NCI-H1694 treated with DMSO at 0.1 percent for 48 hours (cell line): ENCODE data around the gene NR5A2.

Experiments used
- DNase-seq: peaks from one replicate; lab custom pipeline; 2025; lab: John Stamatoyannopoulos, UW

The NR5A2 gene

DNA sequence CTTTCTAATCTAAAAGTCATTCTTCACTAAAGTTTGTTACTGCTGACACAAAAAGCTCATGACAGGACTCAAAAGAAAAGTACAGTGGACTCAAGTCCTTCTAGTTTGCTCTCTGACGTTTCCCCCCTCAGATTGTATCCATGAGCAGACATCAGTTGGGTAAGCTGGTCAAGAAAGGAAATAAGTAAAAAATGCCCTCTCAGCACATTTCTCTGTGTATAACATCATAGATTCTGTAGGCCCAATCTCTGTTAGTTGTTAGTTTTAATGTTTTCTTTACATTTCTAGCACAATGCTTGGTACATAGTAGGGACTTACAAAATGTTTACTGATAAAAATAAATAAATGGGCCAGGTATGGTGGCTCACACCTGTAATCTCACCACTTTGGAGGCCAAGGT lies 96.8 kb downstream of the NR5A2 start:
- no peak for DNase-seq

DNA sequence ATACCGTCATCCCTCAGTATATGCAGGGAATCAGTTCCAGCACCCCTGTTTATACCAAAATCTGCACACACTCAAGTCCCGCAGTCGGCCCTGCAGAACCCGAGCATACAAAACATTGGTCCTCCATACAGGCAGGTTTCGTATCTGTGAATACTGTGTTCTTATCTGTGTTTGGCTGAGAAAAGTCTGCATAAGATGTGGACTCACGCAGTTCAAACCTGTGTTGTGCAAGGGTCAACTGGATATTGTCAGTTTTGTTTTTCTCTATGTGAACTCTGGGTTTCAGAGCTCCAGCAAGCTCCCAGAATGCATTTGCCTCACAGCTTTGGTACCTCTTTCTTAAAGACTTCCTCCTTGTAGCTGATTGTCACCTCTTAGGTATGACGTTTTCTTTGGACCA lies 100.6 kb downstream of the NR5A2 start:
- DNase-seq, result no peak

DNA sequence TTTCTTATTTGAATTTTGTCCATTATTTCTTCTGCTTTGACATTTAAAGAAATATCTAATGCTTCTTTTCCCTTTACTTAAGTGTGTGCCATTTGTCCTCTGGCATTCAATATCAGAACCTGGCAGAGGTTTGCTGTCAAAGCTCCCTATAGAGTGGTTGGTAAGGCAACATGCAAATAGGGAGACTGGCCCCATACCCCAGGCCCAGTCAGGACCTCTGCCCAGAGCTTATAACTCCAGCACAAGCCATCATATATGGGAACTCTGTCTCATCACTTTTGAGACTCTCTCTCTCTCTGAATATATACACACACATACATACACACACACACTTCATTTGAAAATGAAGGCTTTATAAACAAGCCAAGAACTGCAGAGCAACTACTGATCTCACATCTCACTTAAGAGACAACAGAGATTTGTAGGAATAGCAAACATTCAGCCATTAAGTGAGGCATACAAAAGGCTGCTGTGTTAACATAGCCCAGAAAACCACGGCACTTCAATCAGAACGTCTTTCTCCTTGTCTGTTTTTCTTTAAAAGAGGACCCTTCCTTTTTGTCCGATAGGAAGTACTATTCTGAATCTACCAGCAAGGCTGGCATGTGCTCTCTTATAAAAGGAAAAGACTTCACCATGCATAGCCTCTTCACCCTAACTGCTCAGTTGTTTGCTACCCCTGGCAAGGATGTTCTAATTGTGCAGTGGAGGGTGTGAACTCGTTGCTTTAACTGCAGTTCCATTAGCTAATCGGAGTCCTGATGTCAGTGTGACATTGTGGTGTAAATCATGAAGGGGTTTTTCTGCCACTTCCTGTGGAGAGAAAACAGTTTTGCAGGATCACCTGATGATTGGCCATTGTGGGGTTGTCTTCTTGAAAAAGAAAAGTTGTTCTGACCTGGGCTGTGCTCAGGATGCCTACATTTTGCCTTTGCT lies 101.7 kb downstream of the NR5A2 start:
- no peak for DNase-seq

DNA sequence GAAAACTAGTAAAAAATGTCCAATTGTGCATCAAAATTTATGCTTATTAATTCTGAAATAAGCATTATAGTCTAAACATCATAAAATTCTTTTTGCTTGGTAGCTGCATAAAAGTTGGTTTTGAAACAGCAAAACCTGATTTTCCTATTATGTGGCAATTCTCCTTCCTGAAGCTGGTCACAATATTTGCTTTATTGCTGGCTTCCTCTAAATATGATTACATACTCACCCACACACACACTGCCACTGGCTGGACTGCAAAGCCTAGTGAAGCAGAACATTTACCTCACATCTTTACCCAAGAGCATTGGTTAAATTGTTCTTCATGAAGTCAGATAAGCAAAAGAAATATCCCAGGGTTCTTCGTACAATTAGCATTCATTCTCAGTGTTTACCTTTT lies 103.0 kb downstream of the NR5A2 start:
- DNase-seq, result no peak

DNA sequence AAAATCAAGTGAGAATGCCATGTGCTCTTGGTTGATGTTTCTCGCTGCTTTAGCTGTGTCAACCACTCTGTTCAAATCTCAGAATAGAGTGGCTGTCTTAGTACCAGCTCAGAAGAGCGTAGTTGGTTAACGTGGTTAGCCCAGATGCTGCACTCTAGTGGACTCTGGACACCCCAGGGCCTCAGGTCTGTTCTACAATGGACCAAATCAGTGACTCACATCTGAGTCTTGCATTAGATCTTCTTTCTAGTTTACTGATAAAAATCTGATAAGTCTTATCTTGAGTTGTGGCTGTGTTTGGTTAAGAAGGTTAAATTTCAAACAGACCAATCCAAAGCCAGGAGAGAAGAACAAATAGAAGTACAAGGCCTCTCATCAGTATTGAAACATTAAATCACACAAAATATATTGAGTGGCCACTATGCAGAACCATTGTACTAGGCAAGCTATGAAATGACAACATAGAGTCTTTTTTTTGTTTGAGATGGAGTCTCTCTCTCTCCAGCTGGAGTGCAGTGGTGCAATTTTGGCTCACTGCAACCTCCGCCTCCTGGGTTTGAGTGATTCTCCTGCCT lies 104.1 kb downstream of the NR5A2 start:
- no peak for DNase-seq

DNA sequence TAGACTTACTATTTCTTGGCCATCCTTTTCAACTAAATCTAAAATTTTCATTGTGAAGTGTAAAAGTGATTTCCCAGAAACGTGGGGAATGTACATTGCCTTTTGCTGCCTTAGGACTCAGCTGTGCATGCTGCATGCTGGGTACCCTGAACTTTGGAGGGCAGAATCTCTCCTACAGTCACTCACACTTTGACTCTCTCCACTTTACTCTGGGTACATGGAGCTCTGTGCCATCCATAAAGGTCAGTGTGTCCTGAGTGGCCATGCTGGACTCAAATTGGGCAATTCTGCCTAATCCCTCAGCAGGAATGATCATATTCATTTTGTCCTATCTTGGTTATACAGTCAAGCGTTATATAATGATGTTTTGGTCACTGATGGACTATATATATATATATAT lies 105.6 kb downstream of the NR5A2 start:
- no peak for DNase-seq

DNA sequence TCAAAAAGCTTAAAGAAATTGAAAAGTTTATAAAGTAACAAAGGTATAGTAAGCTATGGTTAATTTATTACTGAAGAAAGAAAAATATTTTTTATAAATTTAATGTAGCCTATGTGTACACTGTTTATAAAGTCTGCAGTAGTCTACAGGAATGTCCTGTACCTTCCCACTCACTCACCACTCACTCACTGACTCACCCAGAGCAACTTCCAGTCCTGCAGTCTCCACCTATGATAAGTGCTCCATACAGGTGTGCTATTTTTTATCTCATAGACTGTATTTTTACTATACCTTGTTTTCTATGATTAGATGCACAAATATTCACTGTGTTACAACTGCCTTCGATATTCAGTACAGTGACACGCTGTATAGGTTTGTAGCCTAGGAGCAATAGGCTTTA lies 106.6 kb downstream of the NR5A2 start:
- DNase-seq, result no peak

DNA sequence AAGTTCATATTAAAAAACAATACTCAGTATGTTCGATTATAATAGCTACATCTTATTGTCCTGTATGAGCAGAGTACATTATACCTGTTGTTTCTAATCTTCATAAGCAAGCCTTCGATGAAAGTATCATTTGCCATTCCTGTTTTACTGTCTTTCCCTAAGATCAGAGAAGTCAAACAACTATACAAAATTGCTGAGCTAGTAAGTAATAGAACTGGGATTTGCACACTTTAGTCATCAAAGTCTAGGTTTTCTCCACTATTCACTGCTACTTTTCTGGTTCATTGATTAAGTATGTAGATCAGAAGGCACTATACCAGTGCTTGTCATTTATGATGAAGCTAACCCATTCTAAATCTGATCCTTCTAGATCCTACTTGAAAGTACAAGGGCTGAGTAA lies 108.9 kb downstream of the NR5A2 start:
- no peak for DNase-seq

DNA sequence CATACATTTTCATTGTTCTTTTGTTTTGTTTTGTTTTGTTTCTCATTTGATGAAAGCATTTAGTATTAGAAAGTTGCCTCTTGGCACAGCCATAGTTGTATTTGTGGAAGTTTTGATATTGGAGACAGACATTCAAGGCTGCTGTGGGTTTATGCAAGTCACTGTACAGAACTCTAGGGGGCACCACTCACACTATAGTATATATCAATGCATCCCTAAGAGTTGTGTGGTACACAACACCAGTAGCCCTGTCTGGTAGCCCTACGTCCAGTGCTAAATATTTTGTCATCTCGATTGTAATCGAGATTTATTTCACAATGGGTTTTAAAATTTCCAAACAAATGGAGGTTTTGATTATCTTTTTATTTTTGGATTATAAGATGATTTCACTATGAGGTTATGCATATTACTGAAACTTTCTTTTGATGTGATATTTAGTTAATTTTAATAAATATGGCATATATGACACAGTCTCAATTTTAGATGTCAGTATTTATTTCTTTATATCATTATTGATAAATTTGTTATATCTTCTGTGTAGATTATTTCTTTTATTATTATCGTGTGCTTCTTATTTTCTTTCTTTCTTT lies 112.2 kb downstream of the NR5A2 start:
- DNase-seq, result peak; percentile 78

DNA sequence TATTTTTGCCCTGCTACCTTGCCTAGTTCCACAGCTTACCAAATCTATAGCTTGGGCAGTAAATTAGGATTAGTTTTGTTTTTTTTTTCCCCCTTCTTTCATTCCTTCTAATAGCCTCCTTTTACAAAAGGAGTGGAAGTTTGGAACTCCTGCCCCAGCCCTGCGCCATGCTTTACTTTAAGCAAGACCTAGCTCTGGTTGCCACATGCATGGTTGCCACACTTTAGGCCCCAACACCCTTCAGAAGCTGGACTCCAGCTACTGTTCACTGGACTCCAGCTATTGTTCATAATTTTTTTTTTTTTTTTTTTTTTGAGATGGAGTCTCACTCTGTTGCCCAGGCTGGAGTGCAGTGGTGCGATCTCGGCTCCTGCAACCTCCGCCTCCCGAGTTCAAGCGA lies 115.8 kb downstream of the NR5A2 start:
- DNase-seq, result no peak

DNA sequence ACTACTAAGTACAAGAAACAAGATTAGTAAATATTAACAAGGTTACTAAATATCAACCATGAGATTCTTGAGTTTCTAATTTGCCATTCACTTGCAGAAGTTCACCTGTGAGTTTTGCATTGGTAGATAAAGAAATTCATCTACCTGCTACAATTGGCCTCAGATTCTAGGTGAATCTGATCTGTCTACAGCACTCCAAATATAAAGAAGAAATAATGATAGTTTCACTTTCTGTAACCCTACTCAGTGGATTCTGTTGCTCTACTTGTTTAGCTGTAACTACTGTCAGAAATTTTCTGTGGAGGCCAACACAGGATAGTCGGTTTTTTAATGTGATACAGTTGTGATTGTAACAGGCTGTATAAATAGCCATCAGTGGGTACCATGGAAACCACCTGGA lies 118.6 kb downstream of the NR5A2 start:
- DNase-seq, result no peak

DNA sequence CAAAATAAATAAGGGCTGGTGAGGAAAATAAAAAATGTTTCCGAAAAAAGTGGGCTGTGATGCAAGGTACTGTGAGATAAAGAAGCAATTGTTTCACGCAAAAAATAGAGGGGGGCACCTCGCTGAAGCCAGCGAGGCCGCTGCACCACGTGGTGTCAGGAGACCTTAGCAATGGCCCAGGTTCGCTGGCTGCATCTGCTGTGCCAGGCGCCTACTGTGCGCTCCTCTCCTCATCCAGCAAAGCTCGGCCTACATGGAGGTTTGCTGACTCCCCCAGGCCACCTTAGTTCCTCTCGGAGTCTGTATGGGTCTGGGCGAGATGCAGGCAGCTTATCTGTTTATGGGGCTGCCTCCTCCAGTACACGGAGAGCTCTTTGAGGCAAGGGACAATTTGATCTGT lies 119.6 kb downstream of the NR5A2 start:
- DNase-seq, result no peak

DNA sequence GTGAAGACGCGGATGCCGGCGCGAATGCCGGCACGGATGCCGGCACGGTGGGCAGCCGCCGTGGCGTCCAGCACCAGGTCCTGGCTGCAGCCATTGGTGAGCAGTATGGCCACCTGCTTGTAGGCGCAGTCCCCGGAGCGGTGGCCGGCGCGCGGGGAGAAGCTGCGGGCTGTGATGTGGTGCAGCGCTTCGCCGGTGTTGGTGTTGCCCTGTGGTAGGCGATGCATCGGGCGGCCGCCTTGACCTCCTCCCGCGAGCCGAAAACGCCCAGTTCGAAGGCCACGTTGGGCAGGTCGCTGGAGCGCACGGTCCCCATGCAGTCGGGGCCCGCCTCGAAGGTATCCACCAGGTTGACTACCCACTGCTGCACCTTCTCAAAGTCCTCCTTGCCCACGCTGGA lies 120.2 kb downstream of the NR5A2 start:
- DNase-seq, result no peak

DNA sequence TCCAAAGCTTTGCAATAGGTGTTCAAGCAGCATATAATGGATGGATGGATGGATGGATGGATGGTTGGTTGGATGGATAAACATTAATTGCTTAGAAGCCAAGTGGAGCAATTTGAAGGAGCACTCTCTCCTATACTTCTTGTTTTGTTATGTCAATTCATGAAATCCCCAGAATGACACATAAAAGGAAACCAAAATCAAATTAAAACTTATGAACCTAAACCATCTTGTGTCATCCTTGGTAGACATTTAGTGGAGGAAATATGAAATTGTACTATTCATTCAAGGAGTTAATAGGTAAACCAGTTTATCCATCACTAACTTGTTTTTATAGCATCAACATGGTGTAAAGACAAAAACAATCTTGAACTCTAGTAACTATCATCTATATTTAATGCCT lies 122.5 kb downstream of the NR5A2 start:
- DNase-seq, result no peak

DNA sequence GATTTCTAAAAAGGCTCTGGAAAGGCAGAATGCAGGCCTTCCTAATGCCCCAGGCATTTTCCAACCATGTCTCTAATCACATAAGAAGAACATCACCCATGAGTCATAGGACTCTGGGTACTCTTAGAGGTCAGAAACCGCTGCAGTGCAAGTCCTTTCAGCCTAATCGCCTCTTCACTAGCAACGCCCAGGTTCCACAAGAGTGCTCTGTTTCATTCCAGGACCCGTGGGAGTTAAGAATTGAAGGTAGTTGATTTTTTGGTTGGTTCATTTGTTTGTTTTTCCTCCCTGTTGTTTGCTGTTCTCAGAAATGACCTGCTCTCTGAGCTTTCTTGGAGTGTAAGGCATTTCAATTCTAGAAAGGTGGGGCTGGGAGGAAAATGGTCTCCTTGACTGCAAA lies 123.2 kb downstream of the NR5A2 start:
- no peak for DNase-seq

DNA sequence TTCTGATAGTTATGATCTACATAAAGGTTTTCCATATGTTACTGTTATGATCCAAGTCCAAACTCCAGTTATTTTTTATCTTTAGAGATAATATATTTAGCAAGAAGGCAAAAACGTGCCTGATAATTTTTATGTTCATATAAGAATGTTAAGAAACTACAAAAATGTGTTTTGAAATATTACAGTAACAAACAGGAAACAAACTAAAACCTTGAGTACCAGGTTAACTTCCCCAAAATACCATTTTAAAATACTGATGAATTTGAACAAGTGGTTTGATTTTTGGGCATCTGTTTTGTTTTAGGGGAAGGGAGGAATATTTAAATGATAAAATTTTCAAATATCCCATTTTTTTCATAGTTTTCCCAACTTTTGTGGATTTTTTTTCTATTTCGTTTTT lies 124.8 kb downstream of the NR5A2 start:
- no peak for DNase-seq

DNA sequence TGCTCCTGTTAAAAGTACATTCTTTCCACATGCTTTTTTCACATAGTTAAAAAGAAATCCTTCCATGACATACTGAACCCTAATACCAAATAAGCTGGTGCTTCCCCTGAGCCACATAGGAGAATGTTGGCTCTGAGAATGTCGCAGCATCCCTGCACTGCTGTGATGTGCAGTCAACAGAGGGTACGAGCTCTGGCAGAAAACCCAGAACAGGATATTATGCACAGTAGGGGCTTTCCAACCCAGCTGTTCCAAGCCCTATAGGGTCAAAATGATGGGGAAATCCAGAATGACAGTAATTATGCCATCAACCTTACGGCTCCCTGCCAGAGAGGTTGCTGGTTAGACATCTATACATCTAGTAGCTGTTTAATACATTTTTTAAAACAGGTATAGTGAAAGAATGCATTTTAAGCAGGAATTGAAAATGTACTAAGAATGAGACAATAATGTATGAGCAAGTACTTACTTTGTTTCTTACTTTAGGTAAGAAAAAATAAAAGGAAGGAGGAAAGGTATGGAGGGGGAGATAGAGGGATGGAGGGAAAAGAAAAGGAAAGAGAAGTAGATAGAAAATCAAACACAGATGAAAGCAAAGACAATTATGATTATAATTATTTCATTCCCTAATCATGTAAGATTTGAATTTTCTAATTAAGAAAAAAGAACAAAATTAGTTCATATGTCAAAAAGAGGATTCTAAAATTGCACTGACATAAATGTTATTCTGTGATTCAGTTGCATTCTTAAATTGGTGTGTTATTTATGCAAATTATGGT lies 126.0 kb downstream of the NR5A2 start:
- no peak for DNase-seq

DNA sequence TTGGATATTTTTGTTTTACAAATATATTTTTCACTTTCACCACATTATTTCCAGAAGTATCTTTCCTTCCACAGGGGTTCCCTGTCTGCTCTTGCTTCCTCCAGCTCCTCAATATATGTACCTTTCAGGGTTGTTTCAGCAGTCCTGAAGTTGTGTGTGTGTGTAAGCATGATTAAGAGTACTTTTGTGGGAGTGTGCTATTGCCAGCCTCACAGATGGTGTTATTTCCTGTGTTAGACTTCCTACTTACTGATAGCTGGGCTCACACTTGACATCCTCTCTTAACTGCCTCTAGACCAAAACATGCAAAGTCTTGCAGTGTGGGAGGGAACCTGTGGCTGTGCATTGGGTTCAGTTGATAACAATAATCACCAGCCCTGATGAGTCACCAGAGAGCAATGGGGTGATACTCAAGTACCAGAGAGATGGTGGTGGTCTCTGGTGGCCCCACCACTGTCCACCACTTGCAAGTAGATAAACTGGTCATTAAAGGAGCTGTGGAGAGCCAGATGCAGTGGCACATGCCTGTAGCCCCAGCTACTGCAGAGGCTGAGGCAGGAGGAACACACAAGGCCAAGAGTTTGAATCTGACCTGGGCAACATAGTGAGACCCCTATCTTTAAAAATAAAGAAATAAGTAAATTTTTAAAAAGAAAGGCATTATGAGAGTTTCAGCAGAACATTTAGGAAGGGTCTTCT lies 126.7 kb downstream of the NR5A2 start:
- peak; percentile 23 for DNase-seq

DNA sequence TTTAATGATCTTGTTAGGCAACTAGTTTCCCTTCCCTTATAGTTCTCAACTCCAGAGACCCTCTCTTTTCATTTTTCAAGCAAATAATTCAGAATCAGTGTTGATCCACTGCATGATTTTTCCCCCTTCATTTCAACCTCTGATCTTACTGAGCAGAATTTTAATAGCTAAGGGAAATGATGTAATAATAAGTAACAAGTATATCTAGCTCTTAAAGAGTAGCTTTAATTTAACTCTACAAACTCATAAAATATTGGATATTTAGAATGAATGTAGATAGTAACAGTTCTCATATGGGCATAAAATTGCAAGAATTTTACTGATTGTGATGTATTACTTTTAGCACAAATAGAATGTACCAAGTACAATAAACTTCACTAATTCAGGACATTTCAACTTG lies 130.2 kb downstream of the NR5A2 start:
- no peak for DNase-seq

DNA sequence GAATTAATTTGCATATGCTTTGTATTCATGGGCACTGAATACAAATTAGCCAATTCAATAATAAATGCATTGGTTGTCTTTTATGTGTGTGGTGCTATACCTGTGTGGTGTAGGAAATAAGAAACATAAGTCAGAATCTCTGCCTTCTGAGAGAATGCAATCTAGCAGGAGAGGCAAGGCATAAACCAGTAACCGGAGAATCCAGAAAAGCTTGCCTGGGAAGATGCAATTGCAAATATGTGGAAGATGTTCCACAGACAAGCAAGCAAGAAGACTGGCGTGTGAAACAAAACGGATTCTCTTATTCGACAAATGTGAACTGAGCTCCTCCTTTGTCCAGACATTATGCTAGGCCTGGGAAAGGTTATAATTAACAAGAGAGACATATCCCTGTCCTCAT lies 134.3 kb downstream of the NR5A2 start:
- no peak for DNase-seq

DNA sequence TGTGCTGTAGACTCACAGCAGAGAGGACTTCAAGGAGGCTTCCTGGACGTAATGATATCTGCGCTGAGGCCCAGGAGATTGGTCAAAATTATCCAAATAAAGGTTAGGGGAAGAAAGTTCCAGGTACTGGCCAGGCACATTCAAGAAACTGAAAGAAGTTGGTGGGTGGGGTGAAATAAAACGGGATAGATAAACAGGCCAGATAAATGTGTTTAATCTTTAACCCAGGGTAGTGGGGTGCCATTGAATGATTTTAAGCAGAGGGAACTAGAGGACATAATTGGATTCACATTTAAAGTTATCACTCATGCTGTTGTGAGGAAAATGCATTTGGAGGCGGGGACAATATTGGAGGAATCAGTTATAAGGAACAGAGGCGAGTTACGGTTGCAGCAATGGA lies 134.7 kb downstream of the NR5A2 start:
- DNase-seq, result no peak

DNA sequence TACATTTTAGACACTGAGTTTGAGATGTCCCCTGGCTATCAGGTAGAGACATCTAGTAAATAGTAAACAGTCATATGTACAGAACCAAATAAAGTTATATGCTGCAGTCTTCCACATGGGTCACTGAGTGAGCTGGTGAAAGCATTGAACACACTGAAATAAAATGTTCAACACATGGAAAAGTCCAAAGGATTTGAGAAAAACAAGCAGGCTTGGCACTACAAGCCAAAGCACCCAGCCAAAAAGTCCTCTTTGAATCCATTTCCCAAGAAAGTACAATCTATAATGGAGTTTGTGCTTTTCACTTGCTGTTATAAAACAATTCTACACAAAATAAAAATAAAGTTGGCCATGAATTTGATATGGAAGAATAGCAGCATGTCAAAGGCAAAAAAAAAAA lies 135.4 kb downstream of the NR5A2 start:
- no peak for DNase-seq
